B cell (primary cell): ENCODE measurements around the gene ITGB7.

Experiments used
- EZH2 ChIP-seq: IDR thresholded peaks from 2 replicates; pipeline ENCODE4 v1.6.1; 2012; ENCODE audit warnings: borderline replicate concordance, low read depth, mild to moderate bottlenecking, moderate library complexity, low read length; ENCODE audit not compliant: insufficient read depth, poor library complexity, severe bottlenecking
- TF ChIP-seq, protein P1 (sequence below): fragments of 200-600 bp; IDR thresholded peaks from one replicate; pipeline ENCODE4 v1.8.0; 2022; ENCODE audit warnings: antibody characterized with exemption, mild to moderate bottlenecking

GRCh38 chr12:53200107-53200457 lies 7.0 kb downstream of the ITGB7 start:
- TF ChIP-seq, protein P1, sequence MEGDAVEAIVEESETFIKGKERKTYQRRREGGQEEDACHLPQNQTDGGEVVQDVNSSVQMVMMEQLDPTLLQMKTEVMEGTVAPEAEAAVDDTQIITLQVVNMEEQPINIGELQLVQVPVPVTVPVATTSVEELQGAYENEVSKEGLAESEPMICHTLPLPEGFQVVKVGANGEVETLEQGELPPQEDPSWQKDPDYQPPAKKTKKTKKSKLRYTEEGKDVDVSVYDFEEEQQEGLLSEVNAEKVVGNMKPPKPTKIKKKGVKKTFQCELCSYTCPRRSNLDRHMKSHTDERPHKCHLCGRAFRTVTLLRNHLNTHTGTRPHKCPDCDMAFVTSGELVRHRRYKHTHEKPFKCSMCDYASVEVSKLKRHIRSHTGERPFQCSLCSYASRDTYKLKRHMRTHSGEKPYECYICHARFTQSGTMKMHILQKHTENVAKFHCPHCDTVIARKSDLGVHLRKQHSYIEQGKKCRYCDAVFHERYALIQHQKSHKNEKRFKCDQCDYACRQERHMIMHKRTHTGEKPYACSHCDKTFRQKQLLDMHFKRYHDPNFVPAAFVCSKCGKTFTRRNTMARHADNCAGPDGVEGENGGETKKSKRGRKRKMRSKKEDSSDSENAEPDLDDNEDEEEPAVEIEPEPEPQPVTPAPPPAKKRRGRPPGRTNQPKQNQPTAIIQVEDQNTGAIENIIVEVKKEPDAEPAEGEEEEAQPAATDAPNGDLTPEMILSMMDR, result no peak
- TF ChIP-seq EZH2, result no peak
